WERI-Rb-1 (cell line): ENCODE data around the gene MYG1.
A peak's percentile ranks its signal among the peaks of the same experiment; 100 is the strongest.

ENCODE experiments used
- DNase-seq: peaks from one replicate; pipeline ENCODE4 v3.0.0-alpha.2; 2020
- H3K27ac ChIP-seq: fragments of 250-450 bp; sonication (Bioruptor Pico); 2 replicates; pipeline ENCODE4 v1.5.1; 2020; ENCODE audit warnings: mild to moderate bottlenecking, moderate library complexity
- H3K27me3 ChIP-seq: fragments of 250-450 bp; sonication (Bioruptor Pico); 2 replicates; pipeline ENCODE4 v1.5.1; 2021; ENCODE audit warnings: mild to moderate bottlenecking, low read depth, moderate library complexity; ENCODE audit not compliant: insufficient read depth, severe bottlenecking
- H3K36me3 ChIP-seq: fragments of 250-450 bp; sonication (Bioruptor Pico); 2 replicates; pipeline ENCODE4 v1.5.1; 2020; ENCODE audit warnings: mild to moderate bottlenecking, moderate library complexity
- H3K4me3 ChIP-seq: 2 replicates; pipeline ENCODE4 v1.5.1; 2011; ENCODE audit warnings: low read depth, mild to moderate bottlenecking, control low read depth, low read length
- H3K9me3 ChIP-seq: fragments of 250-450 bp; sonication (Bioruptor Pico); 2 replicates; pipeline ENCODE4 v1.5.1; 2021; ENCODE audit warnings: mild to moderate bottlenecking, moderate library complexity; ENCODE audit not compliant: severe bottlenecking
- TF ChIP-seq, protein P1 (sequence below): IDR thresholded peaks from 2 replicates; pipeline ENCODE4 v1.5.1; 2011; ENCODE audit warnings: low read depth, mild to moderate bottlenecking, control low read depth, inconsistent platforms, low read length

Gene MYG1

DNA sequence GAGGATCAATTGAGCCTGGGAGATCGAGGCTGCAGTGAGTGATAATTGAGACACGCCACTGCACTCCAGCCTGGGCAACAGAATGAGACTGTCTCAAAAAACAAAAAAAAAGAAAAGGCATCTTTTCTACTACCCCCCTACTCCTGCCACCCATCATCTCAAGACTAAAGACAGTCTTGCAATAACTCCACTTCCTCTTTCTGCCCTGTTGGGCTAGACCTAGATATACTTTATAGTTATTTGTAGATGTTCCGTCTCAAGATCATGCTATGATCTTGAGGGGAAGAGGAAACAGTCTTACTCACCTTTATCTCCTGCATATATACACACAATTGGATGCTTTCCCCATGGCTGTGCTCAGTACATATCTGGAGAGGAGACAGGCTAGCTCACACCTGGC lies 43.5 kb upstream of the MYG1 start:
- H3K27ac ChIP-seq: no peak overlapping the region
- peaks cover 12% of the 10 kb centered on the region for H3K36me3 ChIP-seq
- H3K4me3 ChIP-seq: no peak overlapping the region
- no peaks in the 10 kb centered on the region for H3K9me3 ChIP-seq
- H3K27me3 ChIP-seq: no peaks in the 10 kb centered on the region
- no peak for DNase-seq
- TF ChIP-seq, protein P1, sequence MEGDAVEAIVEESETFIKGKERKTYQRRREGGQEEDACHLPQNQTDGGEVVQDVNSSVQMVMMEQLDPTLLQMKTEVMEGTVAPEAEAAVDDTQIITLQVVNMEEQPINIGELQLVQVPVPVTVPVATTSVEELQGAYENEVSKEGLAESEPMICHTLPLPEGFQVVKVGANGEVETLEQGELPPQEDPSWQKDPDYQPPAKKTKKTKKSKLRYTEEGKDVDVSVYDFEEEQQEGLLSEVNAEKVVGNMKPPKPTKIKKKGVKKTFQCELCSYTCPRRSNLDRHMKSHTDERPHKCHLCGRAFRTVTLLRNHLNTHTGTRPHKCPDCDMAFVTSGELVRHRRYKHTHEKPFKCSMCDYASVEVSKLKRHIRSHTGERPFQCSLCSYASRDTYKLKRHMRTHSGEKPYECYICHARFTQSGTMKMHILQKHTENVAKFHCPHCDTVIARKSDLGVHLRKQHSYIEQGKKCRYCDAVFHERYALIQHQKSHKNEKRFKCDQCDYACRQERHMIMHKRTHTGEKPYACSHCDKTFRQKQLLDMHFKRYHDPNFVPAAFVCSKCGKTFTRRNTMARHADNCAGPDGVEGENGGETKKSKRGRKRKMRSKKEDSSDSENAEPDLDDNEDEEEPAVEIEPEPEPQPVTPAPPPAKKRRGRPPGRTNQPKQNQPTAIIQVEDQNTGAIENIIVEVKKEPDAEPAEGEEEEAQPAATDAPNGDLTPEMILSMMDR: no peak

DNA sequence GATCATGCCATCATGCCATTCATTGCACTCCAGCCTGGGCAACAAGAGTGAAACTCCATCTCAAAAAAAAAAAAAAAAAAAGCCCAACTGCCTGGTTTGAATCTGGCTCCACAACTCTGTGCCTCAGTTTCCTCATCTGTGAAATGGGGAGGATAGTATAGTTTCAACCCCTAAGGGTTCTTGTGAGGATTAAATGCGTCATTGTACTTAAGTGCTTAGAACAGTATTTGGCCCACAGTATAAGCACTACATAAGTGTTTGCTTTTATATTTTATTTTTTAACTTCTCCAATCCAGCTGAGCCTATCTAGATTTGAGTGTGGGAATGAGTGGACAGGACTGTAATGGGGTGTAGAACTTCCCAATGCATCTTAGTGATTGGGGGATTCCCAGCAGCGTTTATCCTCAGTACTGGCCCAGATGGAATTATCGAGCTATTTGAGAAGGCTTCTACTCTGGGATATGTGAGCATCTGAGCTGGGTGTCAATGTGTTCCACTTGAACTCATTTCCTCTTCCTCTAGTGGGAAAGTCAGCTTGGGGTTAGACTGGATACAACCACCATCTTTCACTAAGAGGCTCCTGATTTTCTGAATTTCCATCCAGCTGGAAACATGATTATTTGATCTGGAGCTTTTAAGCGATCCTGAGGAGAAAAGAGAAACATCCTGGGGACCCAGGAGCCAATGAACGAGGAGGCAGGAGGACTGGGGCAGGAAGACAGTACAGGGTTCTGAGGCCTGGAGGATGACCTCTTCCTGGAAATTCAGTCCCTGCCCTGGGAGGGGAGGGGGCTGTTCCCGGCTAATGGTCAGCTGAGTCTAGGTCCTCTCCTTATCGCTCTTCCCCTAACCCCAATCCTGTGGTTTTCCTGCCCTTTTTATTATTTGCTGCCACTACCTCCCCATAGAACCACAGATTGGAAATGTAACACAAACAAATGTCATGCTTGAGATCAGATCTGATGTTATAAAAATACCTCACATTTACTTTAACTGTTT lies 40.7 kb upstream of the MYG1 start:
- no peaks in the 10 kb centered on the region for H3K27me3 ChIP-seq
- peaks cover 4% of the 10 kb centered on the region for H3K36me3 ChIP-seq
- no peak for DNase-seq
- TF ChIP-seq, protein P1: no peak
- no peak overlapping the region for H3K27ac ChIP-seq
- H3K9me3 ChIP-seq: no peaks in the 10 kb centered on the region
- no peak overlapping the region for H3K4me3 ChIP-seq

DNA sequence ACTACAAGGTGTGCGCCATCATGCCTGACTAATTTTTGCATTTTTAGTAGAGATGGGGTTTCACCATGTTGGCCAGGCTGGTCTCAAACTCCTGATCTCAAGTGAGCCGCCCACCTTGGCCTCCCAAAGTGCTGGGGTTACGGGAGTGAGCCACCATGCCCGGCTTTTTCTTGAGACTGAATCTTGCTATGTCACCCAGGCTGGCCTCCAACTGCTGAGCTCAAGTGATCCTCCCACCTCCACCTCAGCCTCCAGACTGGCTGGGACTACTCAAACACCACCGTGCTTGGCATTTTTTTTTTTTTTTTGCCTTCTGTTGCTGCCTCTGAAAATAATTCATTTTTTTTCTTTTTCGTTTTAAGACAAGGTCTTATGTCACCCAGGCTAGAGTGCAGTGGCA lies 39.6 kb upstream of the MYG1 start:
- TF ChIP-seq, protein P1: no peak
- no peaks in the 10 kb centered on the region for H3K36me3 ChIP-seq
- H3K27ac ChIP-seq: no peak overlapping the region
- no peak for DNase-seq
- no peak overlapping the region for H3K4me3 ChIP-seq
- H3K27me3 ChIP-seq: no peaks in the 10 kb centered on the region
- no peaks in the 10 kb centered on the region for H3K9me3 ChIP-seq

DNA sequence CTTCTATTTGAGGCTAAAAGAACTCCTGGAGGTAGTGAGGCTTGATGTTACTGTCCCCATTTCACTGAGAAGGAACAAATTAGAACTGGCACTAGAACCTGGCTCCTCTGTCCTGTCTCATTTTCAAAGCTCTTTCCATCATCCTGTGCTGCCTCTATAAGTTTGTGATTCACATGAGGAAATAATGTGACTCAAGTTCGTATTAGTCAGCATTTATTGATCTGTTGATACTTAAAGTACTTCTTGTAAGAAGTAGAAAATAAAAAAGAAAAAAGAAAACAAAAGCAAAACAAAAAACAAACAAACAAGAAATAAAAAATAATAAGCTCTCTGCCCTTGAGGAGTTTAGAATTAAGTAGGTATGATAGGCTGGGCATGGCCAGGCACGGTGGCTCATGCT lies 33.7 kb upstream of the MYG1 start:
- no peak for DNase-seq
- Histone ChIP-seq H3K4me3 (no peak overlapping the region), H3K27me3 (no peaks in the 10 kb centered on the region), H3K36me3 (peaks cover 23% of the 10 kb centered on the region), H3K27ac (no peak overlapping the region), H3K9me3 (no peaks in the 10 kb centered on the region)
- TF ChIP-seq, protein P1: no peak

DNA sequence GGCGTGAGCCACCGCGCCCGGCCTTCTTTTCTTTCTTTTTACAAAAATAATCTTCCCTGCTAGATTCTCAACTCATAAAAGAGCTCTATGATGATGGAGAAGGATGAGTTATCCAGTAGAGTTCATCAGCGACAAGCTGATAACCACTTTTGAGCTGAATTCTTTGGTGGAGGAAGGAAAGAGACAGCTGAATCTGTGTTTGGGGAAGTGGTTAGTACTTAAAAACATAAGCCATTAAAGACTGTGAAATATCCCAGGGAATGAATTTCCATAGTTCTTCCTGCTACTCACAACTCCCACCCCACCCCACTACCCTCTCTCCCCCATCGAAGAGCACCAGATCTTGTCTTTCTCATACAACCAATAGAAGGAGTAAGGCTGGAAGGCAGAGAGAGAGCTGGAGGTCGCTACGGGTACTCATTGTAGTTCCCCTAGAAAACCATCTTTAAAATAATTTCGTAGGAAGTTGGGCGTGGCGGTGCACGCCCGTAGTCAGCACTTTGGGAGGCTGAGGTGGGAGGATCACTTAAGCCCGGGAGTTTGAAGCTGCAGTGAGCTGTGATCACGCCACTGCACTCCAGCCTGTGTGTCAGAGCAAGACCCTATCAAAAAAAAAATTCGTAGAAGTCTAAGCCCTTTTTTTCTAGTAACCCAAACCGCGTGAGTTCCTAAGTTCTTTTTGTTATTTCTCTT lies 32.0 kb upstream of the MYG1 start:
- no peaks in the 10 kb centered on the region for H3K9me3 ChIP-seq
- peaks cover 36% of the 10 kb centered on the region for H3K36me3 ChIP-seq
- TF ChIP-seq, protein P1: no peak
- no peak overlapping the region for H3K27ac ChIP-seq
- peak overlapping the region; percentile 83 for H3K4me3 ChIP-seq
- no peak for DNase-seq
- H3K27me3 ChIP-seq: no peaks in the 10 kb centered on the region
